ENCODE measurements around the gene TH.

The TH gene

DNA sequence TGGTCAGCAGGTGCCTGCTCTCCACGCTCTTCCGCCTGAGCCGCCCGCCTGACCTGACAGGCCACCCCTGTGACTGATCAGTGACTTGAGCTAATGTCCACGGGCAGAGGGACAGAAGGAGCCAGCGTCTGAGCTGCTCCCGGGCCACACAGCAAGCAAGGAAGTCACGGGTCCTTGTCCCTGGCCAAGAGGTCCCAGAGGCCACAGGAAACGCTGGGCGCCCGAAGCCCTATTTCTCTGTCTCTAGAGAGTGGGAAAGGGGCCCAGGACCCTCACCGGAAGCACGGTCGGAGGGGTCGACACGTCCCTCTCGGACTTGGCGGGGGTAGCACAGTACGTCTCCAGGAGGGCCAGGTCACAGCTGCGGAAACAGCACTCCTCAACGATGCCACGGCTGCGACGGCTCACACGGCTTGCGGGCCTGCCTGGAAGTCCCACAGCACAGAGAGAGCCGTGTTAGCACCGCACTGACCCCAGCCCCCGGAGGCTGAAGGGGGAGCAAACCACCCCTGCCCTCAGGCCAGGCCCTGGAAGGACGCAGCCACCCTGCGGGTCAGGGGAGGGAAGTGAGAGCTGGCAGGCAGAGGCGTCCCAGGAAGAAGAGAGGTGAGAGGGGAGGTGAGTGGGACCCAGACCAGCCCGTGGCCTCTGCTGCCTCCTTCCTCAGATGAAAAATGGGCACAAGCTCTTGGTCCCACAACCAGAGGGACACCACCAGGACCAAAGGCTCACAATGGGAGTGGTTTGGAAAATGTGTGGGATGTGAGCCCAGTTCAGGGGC is 38.2 kb downstream of the TH start:
- H3K79me2 ChIP-seq (ENCODE audit: insufficient read depth, low read length), result no peaks in the 10 kb centered on the region
- H3K36me3 ChIP-seq (ENCODE audit: insufficient read depth, low read length), result no peaks in the 10 kb centered on the region
- H3F3A ChIP-seq (ENCODE audit: low read depth), result no peaks in the 10 kb centered on the region
- H3K4me1 ChIP-seq (ENCODE audit: insufficient read depth, low read length, poor library complexity, severe bottlenecking), result no peaks in the 10 kb centered on the region
- H3K4me3 ChIP-seq (ENCODE audit: low read length, poor library complexity, severe bottlenecking), result no peak overlapping the region
- no peak overlapping the region for H3K4me2 ChIP-seq (ENCODE audit: low read depth, low read length, poor library complexity, severe bottlenecking)
- H3K9ac ChIP-seq (ENCODE audit: low read depth, low read length, poor library complexity, severe bottlenecking), result no peak overlapping the region
- no peak overlapping the region for H2AFZ ChIP-seq (ENCODE audit: low read length)
- H3K27me3 ChIP-seq (ENCODE audit: insufficient read depth, low read length, poor library complexity, severe bottlenecking), result no peaks in the 10 kb centered on the region
- H3K9me3 ChIP-seq (ENCODE audit: insufficient read depth, low read depth, low read length), result no peaks in the 10 kb centered on the region
- H3K9me2 ChIP-seq (replicated peaks; ENCODE audit: low read depth, low read length), result no peaks in the 10 kb centered on the region
- H4K20me1 ChIP-seq (ENCODE audit: insufficient read depth, low read length, poor library complexity, severe bottlenecking), result no peaks in the 10 kb centered on the region
- TF ChIP-seq, protein P1, sequence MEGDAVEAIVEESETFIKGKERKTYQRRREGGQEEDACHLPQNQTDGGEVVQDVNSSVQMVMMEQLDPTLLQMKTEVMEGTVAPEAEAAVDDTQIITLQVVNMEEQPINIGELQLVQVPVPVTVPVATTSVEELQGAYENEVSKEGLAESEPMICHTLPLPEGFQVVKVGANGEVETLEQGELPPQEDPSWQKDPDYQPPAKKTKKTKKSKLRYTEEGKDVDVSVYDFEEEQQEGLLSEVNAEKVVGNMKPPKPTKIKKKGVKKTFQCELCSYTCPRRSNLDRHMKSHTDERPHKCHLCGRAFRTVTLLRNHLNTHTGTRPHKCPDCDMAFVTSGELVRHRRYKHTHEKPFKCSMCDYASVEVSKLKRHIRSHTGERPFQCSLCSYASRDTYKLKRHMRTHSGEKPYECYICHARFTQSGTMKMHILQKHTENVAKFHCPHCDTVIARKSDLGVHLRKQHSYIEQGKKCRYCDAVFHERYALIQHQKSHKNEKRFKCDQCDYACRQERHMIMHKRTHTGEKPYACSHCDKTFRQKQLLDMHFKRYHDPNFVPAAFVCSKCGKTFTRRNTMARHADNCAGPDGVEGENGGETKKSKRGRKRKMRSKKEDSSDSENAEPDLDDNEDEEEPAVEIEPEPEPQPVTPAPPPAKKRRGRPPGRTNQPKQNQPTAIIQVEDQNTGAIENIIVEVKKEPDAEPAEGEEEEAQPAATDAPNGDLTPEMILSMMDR (conservative IDR thresholded peaks at IDR 0.05; ENCODE audit: low read length), result no peak
- TF ChIP-seq EZH2phosphoT487 (IDR thresholded peaks at IDR 0.05; ENCODE audit: borderline replicate concordance), result no peak

DNA sequence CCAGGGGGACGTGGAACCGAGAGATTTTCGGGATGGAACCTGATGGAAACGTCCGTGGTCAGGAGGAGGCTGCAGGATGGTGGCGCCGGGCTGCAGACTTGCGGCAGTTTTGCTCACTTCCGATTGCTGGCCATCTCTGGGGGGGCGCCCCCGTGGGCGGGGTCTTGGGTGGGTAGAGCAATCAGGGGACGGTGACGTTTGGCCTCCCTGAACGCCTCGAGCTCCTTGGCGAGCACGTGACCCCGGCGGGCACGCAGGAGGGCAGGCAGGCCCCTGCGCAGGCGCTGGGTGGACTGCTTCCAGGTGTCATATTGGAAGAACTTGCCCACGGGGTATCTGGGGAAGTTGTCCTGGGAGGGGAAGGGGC is 38.8 kb downstream of the TH start:
- H3K4me1 ChIP-seq (ENCODE audit: insufficient read depth, low read length, poor library complexity, severe bottlenecking), result no peaks in the 10 kb centered on the region
- H3K4me2 ChIP-seq (ENCODE audit: low read depth, low read length, poor library complexity, severe bottlenecking), result no peak overlapping the region
- no peak overlapping the region for H3K4me3 ChIP-seq (ENCODE audit: low read length, poor library complexity, severe bottlenecking)
- H3K36me3 ChIP-seq (ENCODE audit: insufficient read depth, low read length), result no peaks in the 10 kb centered on the region
- H2AFZ ChIP-seq (ENCODE audit: low read length), result no peak overlapping the region
- H3K27me3 ChIP-seq (ENCODE audit: insufficient read depth, low read length, poor library complexity, severe bottlenecking), result no peaks in the 10 kb centered on the region
- H3K9me3 ChIP-seq (ENCODE audit: insufficient read depth, low read depth, low read length), result no peaks in the 10 kb centered on the region
- no peak overlapping the region for H3K9ac ChIP-seq (ENCODE audit: low read depth, low read length, poor library complexity, severe bottlenecking)
- TF ChIP-seq, protein P1 (conservative IDR thresholded peaks at IDR 0.05; ENCODE audit: low read length), result no peak
- no peak for TF ChIP-seq EZH2phosphoT487 (IDR thresholded peaks at IDR 0.05; ENCODE audit: borderline replicate concordance)
- no peaks in the 10 kb centered on the region for H3F3A ChIP-seq (ENCODE audit: low read depth)
- H3K79me2 ChIP-seq (ENCODE audit: insufficient read depth, low read length), result no peaks in the 10 kb centered on the region
- no peaks in the 10 kb centered on the region for H4K20me1 ChIP-seq (ENCODE audit: insufficient read depth, low read length, poor library complexity, severe bottlenecking)
- no peaks in the 10 kb centered on the region for H3K9me2 ChIP-seq (replicated peaks; ENCODE audit: low read depth, low read length)

DNA sequence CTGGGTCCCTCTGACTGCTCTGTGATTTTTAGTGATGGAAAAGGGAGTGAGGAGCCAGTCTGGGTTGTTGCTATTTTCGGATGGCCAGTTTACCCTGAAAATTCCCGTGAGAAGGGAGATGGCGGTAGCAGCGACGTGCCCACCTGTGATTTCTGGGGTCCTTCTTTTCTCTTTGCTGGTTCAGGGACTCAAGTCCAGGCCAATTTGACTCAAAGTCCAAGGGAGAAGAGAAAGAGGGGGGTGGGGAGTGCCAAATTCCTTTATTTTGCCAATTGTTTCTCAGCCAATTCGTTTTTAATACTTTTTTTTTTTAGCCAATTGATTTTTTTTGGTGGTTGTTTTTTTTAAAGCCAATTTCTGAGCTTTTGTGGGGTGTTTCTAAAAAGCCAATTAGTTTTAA is 39.4 kb downstream of the TH start:
- H3K4me3 ChIP-seq (ENCODE audit: low read length, poor library complexity, severe bottlenecking), result no peak overlapping the region
- H2AFZ ChIP-seq (ENCODE audit: low read length), result no peak overlapping the region
- no peaks in the 10 kb centered on the region for H3K9me3 ChIP-seq (ENCODE audit: insufficient read depth, low read depth, low read length)
- no peaks in the 10 kb centered on the region for H4K20me1 ChIP-seq (ENCODE audit: insufficient read depth, low read length, poor library complexity, severe bottlenecking)
- TF ChIP-seq, protein P1 (conservative IDR thresholded peaks at IDR 0.05; ENCODE audit: low read length), result no peak
- no peak for TF ChIP-seq EZH2phosphoT487 (IDR thresholded peaks at IDR 0.05; ENCODE audit: borderline replicate concordance)
- no peaks in the 10 kb centered on the region for H3K36me3 ChIP-seq (ENCODE audit: insufficient read depth, low read length)
- no peak overlapping the region for H3K9ac ChIP-seq (ENCODE audit: low read depth, low read length, poor library complexity, severe bottlenecking)
- no peaks in the 10 kb centered on the region for H3K79me2 ChIP-seq (ENCODE audit: insufficient read depth, low read length)
- H3K9me2 ChIP-seq (replicated peaks; ENCODE audit: low read depth, low read length), result no peaks in the 10 kb centered on the region
- H3K4me2 ChIP-seq (ENCODE audit: low read depth, low read length, poor library complexity, severe bottlenecking), result no peak overlapping the region
- no peaks in the 10 kb centered on the region for H3F3A ChIP-seq (ENCODE audit: low read depth)
- H3K4me1 ChIP-seq (ENCODE audit: insufficient read depth, low read length, poor library complexity, severe bottlenecking), result no peaks in the 10 kb centered on the region
- H3K27me3 ChIP-seq (ENCODE audit: insufficient read depth, low read length, poor library complexity, severe bottlenecking), result no peaks in the 10 kb centered on the region
